GM13976 (cell line): Measurements from ENCODE around the gene PLD4.

Source experiments
- DNase-seq: peaks from one replicate; pipeline ENCODE4 v3.0.0; 2012; ENCODE audit warnings: low spot score
- in situ Hi-C: fragments of 300-500 bp; cut with MboI; formaldehyde crosslinking; loops from one replicate; pipeline ENCODE4 v1.12.0; 2022; ENCODE audit warnings: low sequenced_read_pairs, mixed read lengths, inconsistent platforms; ENCODE audit not compliant: unreplicated experiment
- TF ChIP-seq, protein P1 (sequence below): IDR thresholded peaks from 2 replicates; pipeline ENCODE4 v1.5.1; 2012; ENCODE audit warnings: borderline replicate concordance, mild to moderate bottlenecking; ENCODE audit not compliant: insufficient read depth; ENCODE audit errors: extremely low read depth, missing control alignments, control extremely low read depth

The PLD4 gene

DNA sequence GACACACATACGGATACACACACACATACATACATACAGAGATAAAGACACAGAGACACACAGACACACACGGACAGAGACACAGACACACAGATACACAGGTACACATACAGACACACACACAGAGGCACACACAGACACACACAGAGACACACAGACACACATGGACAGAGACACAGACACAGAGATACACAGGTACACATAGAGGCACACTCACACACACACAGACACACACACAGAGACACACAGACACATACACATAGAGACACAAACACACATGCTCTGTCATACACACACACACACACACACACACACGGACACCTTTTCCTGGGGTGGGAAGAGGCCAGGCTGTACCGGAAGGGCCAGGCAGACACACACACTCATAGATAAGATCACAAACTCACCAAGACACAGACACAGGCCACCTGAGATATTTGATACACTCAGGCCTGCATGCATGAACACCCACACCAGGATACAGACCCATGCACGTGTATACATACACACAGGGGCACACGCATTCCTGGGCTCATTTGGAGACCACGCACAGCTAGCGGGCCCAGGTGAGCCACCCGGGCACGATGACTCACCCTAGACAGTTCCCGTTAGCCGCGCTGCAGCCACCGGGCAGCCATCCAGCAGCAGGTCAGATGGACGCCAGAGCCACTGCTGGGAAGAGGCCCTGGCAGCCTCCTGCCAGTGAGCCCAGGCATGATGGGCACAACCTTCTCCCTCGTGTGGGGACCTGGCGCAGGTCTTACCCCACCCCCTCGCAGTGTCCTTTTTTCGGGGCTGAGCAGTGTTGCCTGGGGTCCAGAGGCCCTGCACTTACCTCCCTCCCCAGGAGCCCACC lies 55.3 kb downstream of the PLD4 start:
- in situ Hi-C loops: loop anchor here (10.0 kb wide), 1 partner anchor 55 kb away; no protein-coding TSS in a partner anchor
- no peak for DNase-seq
- TF ChIP-seq, protein P1, sequence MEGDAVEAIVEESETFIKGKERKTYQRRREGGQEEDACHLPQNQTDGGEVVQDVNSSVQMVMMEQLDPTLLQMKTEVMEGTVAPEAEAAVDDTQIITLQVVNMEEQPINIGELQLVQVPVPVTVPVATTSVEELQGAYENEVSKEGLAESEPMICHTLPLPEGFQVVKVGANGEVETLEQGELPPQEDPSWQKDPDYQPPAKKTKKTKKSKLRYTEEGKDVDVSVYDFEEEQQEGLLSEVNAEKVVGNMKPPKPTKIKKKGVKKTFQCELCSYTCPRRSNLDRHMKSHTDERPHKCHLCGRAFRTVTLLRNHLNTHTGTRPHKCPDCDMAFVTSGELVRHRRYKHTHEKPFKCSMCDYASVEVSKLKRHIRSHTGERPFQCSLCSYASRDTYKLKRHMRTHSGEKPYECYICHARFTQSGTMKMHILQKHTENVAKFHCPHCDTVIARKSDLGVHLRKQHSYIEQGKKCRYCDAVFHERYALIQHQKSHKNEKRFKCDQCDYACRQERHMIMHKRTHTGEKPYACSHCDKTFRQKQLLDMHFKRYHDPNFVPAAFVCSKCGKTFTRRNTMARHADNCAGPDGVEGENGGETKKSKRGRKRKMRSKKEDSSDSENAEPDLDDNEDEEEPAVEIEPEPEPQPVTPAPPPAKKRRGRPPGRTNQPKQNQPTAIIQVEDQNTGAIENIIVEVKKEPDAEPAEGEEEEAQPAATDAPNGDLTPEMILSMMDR: no peak

DNA sequence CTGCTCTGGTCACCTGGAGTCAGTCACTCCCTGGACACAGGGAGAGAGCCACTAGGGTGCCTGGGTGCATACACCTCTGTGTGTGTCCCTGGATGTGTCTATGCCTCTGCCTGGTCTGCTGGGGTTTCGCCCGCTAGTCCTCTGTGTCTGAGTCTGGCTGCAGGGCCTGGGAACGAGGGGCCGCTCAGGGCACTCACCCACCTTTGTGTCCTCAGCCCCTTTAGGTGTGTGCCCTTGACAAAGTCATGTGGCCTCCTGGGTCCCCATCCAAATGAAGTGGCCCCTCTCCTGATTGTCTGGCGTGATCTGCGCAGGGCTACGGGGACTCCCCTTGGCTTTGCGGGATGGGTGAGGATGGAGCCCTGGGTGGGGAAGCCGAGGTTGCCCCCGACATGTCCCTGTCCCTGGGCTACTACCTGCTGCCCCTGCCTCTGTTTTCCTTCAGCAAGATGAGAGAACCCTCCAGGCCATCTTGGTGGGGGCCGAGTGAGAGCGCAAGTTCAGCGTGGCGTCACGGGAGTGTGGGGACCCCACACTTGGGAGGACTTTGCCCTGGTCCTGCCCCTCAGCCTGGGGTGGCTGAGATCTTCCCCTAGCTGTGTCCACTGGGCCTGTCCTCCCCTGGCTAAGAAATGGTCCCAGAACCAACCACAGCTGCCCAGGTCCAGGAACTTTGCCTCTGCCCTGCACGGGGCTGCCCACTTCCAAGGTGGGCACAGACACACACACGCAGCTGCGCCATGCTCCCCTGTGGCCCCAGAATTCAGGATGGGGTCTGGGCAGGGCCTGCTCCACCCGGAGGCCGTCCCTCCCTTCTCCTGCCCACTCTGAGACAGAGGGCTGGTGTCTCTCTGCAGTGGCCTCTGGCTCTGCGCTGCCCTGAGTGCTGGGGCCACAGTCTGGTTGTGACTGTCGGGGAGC lies 56.2 kb downstream of the PLD4 start:
- in situ Hi-C loops: loop anchor here (10.0 kb wide), 1 partner anchor 54 kb away; no protein-coding TSS in a partner anchor
- TF ChIP-seq, protein P1: no peak
- DNase-seq: no peak

DNA sequence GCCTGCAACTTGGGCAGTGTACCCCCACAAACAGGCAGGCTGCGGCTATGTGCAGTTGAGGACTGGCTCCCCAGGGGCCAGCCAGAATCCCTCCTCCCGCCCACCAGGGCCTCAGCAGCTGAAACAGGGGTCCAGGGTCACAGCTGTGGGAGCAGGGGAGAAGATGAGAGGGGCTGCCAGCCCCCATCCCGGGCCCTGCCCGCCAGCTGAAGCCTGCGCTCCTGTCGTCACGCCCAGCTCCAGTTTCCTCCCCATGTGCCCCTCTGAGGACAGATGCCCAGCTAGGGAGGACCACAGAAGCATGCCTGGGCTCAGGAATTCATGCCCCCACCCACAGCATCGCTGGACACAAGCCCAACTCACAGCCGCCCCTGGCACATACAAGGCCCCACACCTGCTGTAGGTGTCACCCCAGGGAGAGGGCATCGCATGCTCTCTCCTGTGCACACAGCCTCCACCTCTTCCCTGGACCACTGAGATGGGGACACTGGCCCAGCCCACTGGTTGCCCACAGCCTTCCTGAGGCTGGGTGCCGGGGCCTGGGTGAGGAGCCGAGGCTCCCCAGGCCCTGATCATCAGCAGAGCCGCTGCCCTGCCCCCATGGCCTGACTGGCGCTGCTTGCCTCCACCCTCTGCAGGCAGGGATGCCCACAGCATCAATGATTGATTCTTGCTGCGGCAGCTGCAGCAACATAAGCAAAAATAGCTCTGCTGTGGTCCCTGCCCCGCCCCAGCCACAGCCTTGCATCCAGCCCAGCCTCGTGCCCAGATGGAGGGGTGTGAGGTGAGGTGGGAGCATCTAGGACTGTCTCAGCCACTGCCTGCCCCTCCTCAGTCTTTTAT lies 57.2 kb downstream of the PLD4 start:
- TF ChIP-seq, protein P1: no peak
- in situ Hi-C loops: loop anchor here (10.0 kb wide), 1 partner anchor 53 kb away; no protein-coding TSS in a partner anchor
- DNase-seq: no peak

DNA sequence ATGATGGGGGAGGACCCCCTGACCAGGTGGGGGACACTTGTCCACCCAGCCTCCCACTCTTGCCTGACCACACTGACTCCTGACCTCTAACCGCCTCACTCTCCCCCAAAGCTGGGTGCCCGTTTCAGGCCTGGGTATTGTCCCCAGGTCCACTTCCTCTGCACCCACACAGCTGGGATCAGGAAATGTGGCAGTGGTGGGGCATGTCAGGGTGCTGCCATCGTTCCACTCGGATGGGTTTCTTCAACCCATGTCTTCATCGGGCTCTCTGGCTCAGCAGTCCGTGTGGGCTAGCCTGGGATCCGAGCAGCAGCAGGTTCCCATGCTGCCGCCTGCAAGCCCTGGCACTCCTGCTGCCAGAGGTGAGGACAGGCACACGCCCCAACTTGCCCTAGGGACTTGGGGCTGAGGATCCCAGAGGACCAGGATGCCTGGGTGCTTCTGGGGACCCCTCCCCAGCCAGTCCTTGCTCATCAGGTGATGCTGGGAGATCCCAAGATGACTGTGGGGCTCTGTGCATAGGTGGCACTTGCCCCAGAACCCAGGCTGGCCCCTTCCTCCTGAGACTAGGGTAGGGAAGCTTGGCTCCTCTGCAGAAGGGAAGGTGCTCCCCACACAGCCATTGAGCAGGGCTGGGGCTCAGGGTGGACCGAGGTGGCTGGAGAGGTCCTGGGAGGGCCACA lies 58.0 kb downstream of the PLD4 start:
- DNase-seq: no peak
- TF ChIP-seq, protein P1: no peak
- in situ Hi-C loops: loop anchor here (10.0 kb wide), 1 partner anchor 52 kb away; no protein-coding TSS in a partner anchor
